ENCODE results near the gene ROBO1. TPM values are rescaled to one million over a fixed set of nuclear protein-coding genes. Genes with fewer than 3 reads are reported as not detected.

ROBO1 gene
- total RNA-seq, 2 donors from 2014 or later = 3.0 to 6.7 TPM

DNA sequence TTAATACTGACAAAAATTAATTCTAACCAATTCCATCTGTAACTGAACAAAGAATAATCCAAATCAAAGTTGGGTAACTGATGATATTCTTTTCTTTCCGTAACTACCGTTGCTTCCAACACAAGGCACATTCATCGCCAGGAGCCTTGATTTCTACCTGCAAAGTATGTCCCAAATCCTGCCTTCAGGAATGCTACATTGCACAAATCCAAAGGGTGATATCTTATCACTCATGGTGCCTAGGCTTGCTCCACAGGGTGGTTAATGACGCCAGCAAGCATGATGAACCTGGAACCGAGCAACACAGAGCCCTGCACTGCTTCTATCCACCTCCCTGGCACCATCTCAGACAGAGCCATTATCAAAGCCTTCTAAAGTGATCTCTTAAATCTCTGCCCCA, 772.7 kb downstream of the ROBO1 start:
- no peak overlapping the region for H3K27ac Mint-ChIP-seq
- no peak for ATAC-seq (replicated peaks in 1 of 2)
- peaks cover 0 to 3% of the 10 kb centered on the region in 2 donors for H3K36me3 Mint-ChIP-seq (ENCODE audit: insufficient read depth in 2 of 2)
- H3K4me3 Mint-ChIP-seq = no peak overlapping the region
- H3K9me3 Mint-ChIP-seq = peaks cover 5 to 17% of the 10 kb centered on the region in 2 donors
- H3K27me3 Mint-ChIP-seq (ENCODE audit: low read depth) = no peaks in the 10 kb centered on the region
- DNase-seq = no peak
- no peaks in the 10 kb centered on the region for H3K4me1 Mint-ChIP-seq (ENCODE audit: low read depth)

DNA sequence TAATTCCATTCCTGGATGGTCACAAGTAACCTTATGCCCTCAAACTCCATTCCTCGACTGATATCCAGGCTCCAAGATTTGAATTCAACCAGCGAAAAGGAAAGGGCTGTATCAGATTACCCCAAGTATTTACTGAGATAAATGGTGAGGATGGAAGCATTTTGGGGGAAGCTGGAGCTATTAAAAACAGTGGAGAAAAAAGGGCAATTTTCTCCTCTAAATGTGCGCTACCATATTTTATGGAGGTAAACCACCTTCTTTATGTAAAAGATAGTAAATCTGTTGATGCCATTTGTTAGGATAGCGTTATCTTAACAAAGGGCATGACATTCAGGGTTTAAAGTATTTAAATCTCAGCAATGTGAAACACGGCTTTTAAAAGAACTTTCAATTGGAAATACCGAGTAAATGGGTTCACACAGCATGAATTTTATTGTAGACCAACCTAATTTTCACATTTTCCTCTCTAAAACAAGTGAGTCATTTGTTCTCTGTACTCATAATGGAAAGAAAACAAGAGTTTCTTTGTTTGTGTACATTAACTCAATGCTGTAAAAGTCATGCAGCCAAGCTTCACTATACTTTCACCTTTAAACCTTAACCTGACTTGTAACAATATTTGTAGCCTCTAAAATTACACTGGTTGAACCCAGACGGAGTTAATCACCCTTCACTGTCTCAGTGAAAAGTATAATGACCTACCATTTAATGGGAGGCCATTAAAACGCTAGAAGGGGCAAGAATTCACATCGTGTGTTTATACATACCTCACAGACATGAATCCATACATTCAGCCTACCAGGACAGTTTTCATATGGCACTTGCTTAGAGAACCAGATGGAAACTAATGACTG, 773.4 kb downstream of the ROBO1 start:
- ATAC-seq (replicated peaks in 1 of 2) (no peak), DNase-seq (no peak)
- Mint-ChIP-seq H3K9me3 (peaks cover 5 to 17% of the 10 kb centered on the region in 2 donors), H3K27ac (no peak overlapping the region), H3K36me3 (ENCODE audit: insufficient read depth in 2 of 2) (peaks cover 0 to 3% of the 10 kb centered on the region in 2 donors), H3K4me1 (ENCODE audit: low read depth) (no peaks in the 10 kb centered on the region), H3K4me3 (no peak overlapping the region), H3K27me3 (ENCODE audit: low read depth) (no peaks in the 10 kb centered on the region)

DNA sequence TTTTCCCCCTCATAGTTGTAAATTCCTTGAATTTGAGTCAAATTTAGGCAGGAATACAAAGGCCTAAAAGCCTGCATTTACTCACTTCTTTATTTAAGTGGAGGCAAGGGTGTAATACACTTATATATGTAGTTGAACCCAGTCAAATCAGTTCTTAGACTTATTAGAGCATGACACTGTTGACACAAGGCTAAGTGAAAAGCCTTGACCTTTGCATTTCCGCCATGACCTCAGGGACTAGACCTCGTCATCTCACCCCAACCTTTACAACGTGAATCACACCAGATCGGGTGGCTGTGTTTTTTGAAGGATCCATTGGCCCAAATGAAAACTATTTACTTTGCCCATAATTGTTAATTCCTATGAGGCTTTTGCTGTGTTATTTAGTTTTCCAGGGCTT, 774.4 kb downstream of the ROBO1 start:
- Mint-ChIP-seq H3K9me3 (peaks cover 5 to 16% of the 10 kb centered on the region in 2 donors), H3K4me1 (ENCODE audit: low read depth) (no peaks in the 10 kb centered on the region), H3K4me3 (no peak overlapping the region), H3K27ac (no peak overlapping the region), H3K36me3 (ENCODE audit: insufficient read depth in 2 of 2) (peaks cover 0 to 3% of the 10 kb centered on the region in 2 donors), H3K27me3 (ENCODE audit: low read depth) (no peaks in the 10 kb centered on the region)
- ATAC-seq (replicated peaks in 1 of 2) = no peak
- DNase-seq = no peak

DNA sequence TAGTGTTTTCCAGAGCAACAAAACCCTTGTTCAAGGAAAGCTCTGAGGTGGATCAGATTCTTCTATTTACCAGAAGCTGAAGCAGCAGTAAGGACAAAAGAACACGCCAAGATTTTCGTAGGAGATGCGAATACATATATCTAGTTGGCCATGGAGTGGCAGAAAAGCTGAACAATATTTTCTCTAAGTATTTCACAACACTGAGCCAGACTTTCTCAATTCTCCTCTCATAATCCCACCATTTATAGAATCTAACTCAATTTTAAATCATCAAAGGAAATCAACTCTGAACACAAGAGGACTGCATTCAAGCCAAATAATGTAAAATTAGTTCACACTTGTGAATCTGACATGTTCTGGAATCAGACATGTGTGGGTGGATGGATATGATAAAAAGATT, 775.0 kb downstream of the ROBO1 start:
- Mint-ChIP-seq H3K4me1 (ENCODE audit: low read depth) (no peaks in the 10 kb centered on the region), H3K27me3 (ENCODE audit: low read depth) (no peaks in the 10 kb centered on the region), H3K36me3 (ENCODE audit: insufficient read depth in 2 of 2) (peaks cover 0 to 3% of the 10 kb centered on the region in 2 donors), H3K4me3 (no peak overlapping the region), H3K27ac (no peak overlapping the region), H3K9me3 (peaks cover 5 to 16% of the 10 kb centered on the region in 2 donors)
- ATAC-seq (replicated peaks in 1 of 2) = no peak
- no peak for DNase-seq

DNA sequence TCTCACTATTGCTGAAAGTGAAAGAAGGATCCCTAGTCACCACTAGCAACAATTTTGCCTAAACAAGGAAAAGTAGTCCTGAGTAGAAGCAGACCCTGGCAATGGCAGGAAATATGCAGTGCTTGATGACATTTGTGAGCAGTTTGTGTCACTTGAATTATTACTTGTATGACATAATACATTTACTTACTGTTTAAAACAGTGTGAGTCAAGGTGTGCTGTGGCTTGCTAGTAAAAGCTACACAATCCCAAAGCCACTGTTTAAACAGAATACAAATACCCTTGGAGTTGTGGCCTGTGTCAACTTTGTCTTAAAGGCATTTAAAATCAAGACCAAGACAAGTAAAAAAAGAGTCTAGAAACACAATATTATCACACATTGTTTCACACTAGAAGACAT, 775.4 kb downstream of the ROBO1 start:
- Mint-ChIP-seq H3K4me3 (no peak overlapping the region), H3K9me3 (peaks cover 5 to 12% of the 10 kb centered on the region in 2 donors), H3K36me3 (ENCODE audit: insufficient read depth in 2 of 2) (peaks cover 0 to 3% of the 10 kb centered on the region in 2 donors), H3K27me3 (ENCODE audit: low read depth) (no peaks in the 10 kb centered on the region), H3K27ac (no peak overlapping the region), H3K4me1 (ENCODE audit: low read depth) (no peaks in the 10 kb centered on the region)
- ATAC-seq (replicated peaks in 1 of 2) = no peak
- no peak for DNase-seq

DNA sequence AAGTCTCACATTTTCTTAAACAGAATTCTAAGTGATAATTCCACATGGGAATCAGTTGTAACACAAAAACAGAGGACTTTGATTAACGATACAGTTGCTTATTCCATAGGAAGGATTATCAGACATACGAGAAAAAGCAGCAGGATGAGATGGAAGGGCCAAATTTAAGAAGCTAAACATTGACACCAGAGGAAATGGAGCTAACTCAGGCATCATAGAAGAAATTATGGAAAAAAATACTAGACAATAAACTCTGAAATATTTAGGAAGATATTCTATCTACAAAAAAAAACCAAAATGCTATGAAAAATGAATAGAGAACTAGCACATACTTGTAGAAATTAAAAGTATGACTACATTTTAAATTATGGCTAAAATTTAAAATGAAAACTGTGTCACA, 776.1 kb downstream of the ROBO1 start:
- H3K4me1 Mint-ChIP-seq (ENCODE audit: low read depth) = no peaks in the 10 kb centered on the region
- peaks cover 0 to 3% of the 10 kb centered on the region in 2 donors for H3K36me3 Mint-ChIP-seq (ENCODE audit: insufficient read depth in 2 of 2)
- DNase-seq (no peak), ATAC-seq (replicated peaks in 1 of 2) (no peak)
- H3K27ac Mint-ChIP-seq = no peak overlapping the region
- H3K4me3 Mint-ChIP-seq = no peak overlapping the region
- no peaks in the 10 kb centered on the region for H3K27me3 Mint-ChIP-seq (ENCODE audit: low read depth)
- H3K9me3 Mint-ChIP-seq = peaks cover 5 to 12% of the 10 kb centered on the region in 2 donors

DNA sequence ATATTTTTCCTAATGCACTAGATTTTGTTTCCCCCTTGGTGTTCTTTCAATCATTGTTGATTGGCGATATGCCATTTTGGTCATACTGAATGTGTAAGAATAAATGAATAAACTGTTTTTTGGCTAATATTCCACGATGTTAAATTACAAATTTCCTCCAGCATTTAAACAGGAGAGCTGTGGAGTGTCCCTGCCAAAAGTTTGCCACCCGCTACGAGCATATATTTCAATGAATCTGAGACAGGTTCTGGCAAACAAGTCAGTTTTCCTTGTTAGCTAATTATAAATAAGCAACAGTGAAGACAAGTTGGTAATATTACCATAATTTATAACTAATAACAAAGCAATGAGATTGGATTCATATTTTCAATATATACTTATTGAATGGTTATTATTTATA, 777.6 kb downstream of the ROBO1 start:
- DNase-seq = no peak
- ATAC-seq (replicated peaks in 1 of 2) = no peak
- no peak overlapping the region for H3K4me3 Mint-ChIP-seq
- H3K9me3 Mint-ChIP-seq = peaks cover 0 to 8% of the 10 kb centered on the region in 2 donors
- H3K4me1 Mint-ChIP-seq (ENCODE audit: low read depth) = no peaks in the 10 kb centered on the region
- no peaks in the 10 kb centered on the region for H3K27me3 Mint-ChIP-seq (ENCODE audit: low read depth)
- H3K36me3 Mint-ChIP-seq (ENCODE audit: insufficient read depth in 2 of 2) = no peaks in the 10 kb centered on the region
- no peak overlapping the region for H3K27ac Mint-ChIP-seq

DNA sequence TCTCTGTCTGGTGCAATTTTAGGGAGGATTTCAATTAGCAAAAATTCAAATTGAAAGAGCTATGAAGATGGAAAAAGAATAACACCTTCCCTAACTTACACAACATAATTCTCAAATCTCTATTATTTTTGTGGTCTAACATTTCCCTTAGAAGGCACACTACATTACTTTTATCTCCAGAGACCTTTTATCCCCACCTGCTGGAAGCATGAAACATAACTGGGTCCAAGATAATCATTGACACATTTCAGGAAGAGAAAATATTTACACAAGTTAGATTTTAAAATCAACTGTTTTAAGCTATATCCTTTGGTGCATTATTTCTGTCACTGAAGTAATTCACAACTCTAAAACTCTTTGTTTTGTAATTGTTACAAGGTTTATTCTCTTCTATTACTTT, 779.5 kb downstream of the ROBO1 start:
- H3K36me3 Mint-ChIP-seq (ENCODE audit: insufficient read depth in 2 of 2) = no peaks in the 10 kb centered on the region
- no peak for ATAC-seq (replicated peaks in 1 of 2)
- peaks cover 1 to 6% of the 10 kb centered on the region in 2 donors for H3K9me3 Mint-ChIP-seq
- no peaks in the 10 kb centered on the region for H3K27me3 Mint-ChIP-seq (ENCODE audit: low read depth)
- DNase-seq = no peak
- H3K4me3 Mint-ChIP-seq = no peak overlapping the region
- H3K27ac Mint-ChIP-seq = no peak overlapping the region
- H3K4me1 Mint-ChIP-seq (ENCODE audit: low read depth) = no peaks in the 10 kb centered on the region

DNA sequence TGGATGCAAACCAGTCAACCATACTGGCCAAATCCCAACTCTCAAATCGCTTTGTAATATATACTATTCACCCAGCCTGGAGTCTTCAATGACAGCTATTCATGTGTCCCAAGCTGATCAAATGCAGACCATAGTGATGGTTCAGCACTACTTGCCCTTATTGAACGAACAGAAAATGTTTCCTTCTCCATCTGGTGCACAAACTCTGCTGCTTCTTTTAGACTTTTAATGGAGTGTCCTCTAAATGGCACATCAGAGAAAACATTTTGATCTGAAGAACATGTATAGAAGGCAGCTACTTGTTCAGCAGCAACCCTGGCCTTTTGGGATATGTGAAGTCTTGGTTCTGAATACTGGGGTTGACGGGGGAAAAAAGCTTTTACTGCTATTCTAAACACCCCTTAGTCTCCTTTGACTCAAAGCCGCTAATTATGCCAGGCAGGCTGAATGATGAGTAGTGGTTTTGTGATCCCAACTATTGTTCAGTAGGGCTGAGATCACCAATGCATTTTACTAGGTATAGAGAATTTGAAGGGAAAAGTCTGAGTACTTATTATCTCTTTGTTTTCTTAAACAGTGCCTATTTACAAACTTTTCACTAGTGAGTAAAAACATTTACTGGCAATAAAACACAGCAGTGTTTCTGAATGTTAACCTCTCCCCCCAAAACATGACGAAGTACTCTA, 781.2 kb downstream of the ROBO1 start:
- ATAC-seq (replicated peaks in 1 of 2) (no peak), DNase-seq (no peak)
- no peak overlapping the region for H3K4me3 Mint-ChIP-seq
- H3K4me1 Mint-ChIP-seq (ENCODE audit: low read depth) = no peaks in the 10 kb centered on the region
- H3K36me3 Mint-ChIP-seq (ENCODE audit: insufficient read depth in 2 of 2) = no peaks in the 10 kb centered on the region
- no peak overlapping the region for H3K27ac Mint-ChIP-seq
- no peaks in the 10 kb centered on the region for H3K27me3 Mint-ChIP-seq (ENCODE audit: low read depth)
- H3K9me3 Mint-ChIP-seq = peaks cover 5 to 8% of the 10 kb centered on the region in 2 donors

DNA sequence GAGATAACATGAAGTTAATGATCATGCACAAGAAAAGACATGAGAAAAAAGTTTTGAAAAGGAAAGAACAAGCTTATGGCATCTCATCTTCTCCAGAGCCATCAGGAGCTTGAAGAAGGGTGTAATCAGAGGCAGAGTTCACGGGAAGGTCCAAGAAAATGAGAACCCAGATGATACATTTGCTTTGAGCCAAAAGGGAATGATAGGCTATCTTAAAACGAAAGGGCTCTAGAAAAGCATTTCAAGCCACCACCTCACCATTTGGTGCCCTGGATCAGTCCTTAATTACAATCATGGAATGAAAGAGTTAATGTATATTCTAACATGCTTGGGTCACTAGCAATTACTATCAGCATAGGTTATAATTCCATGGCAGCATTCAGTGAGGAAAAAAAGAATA, 781.8 kb downstream of the ROBO1 start:
- no peaks in the 10 kb centered on the region for H3K36me3 Mint-ChIP-seq (ENCODE audit: insufficient read depth in 2 of 2)
- H3K4me1 Mint-ChIP-seq (ENCODE audit: low read depth) = no peaks in the 10 kb centered on the region
- no peaks in the 10 kb centered on the region for H3K27me3 Mint-ChIP-seq (ENCODE audit: low read depth)

DNA sequence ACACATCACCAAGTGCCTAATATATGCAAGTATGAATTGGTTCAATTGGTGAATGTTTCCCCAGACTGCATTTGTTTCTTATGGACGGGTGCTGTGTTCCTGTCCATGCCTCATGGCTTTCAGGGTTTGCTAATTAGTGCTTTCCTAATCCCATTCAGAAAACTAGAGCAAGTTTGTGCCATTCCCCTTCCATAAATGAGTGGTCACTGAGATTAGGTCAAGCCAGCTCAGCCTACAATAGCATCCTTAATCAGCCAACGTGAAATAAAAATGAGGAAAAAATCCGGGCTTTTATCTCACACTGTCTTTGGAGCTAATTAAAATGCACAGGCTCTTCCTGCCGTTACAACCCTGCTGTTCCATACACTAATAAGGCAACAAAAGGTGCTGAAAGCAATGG, 788.8 kb downstream of the ROBO1 start:
- H3K36me3 Mint-ChIP-seq (ENCODE audit: insufficient read depth in 2 of 2) = peaks cover 0 to 2% of the 10 kb centered on the region in 2 donors
- no peaks in the 10 kb centered on the region for H3K27me3 Mint-ChIP-seq (ENCODE audit: low read depth)
- no peak overlapping the region for H3K27ac Mint-ChIP-seq
- peaks cover 3 to 4% of the 10 kb centered on the region in 2 donors for H3K9me3 Mint-ChIP-seq
- H3K4me1 Mint-ChIP-seq (ENCODE audit: low read depth) = no peaks in the 10 kb centered on the region
- H3K4me3 Mint-ChIP-seq = no peak overlapping the region
- DNase-seq (no peak), ATAC-seq (replicated peaks in 1 of 2) (no peak)

More for the DNA sequence above, 781.8 kb downstream of the ROBO1 start:
- no peak for DNase-seq
- ATAC-seq (replicated peaks in 1 of 2) = no peak
- H3K4me3 Mint-ChIP-seq = no peak overlapping the region
- no peak overlapping the region for H3K27ac Mint-ChIP-seq
- peaks cover 5 to 8% of the 10 kb centered on the region in 2 donors for H3K9me3 Mint-ChIP-seq

DNA sequence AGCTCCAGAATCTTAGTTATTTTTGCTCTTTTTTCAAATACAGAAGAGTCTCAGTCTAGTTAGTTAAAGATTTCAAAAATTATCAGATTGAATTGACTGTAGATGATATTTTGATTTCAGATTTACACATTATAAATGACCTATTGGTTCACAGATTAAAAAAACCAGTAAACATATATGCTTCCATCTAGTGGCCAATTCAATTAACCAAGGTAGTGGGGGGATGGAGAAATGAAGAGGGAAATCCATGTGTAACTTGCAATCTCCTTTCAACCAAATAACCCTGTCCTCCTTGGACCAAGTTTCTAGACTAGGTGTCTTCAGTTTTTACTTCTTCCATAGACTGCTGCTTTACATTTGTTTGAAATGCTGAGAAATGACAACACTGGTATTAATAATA, 789.8 kb downstream of the ROBO1 start:
- DNase-seq = no peak
- Mint-ChIP-seq H3K27ac (no peak overlapping the region), H3K36me3 (ENCODE audit: insufficient read depth in 2 of 2) (peaks cover 0 to 2% of the 10 kb centered on the region in 2 donors), H3K27me3 (ENCODE audit: low read depth) (no peaks in the 10 kb centered on the region), H3K9me3 (peaks cover 4 to 5% of the 10 kb centered on the region in 2 donors), H3K4me3 (no peak overlapping the region), H3K4me1 (ENCODE audit: low read depth) (no peaks in the 10 kb centered on the region)
- ATAC-seq (replicated peaks in 1 of 2) = no peak

DNA sequence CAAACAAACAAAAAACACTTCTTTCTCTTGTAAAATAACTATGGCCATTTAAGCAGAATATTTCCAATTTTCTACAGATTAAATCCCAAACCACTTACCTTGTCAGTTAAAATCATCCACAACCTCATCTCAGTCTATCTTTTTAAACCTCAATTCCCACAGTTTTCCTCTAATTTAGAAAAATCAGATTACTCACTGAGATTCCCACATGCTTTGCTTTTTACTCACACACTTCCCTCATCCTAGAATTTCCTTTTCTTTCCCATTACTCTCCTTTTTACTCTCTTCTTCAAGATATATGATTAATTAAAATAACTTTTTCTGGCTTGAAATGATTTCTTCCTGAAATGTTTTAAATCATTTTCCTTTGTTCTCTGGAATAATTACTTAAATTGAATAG, 790.7 kb downstream of the ROBO1 start:
- H3K27me3 Mint-ChIP-seq (ENCODE audit: low read depth) = no peaks in the 10 kb centered on the region
- peaks cover 0 to 2% of the 10 kb centered on the region in 2 donors for H3K36me3 Mint-ChIP-seq (ENCODE audit: insufficient read depth in 2 of 2)
- ATAC-seq (replicated peaks in 1 of 2) = no peak

More for the DNA sequence above, 790.7 kb downstream of the ROBO1 start:
- no peak overlapping the region for H3K27ac Mint-ChIP-seq
- no peaks in the 10 kb centered on the region for H3K4me1 Mint-ChIP-seq (ENCODE audit: low read depth)
- H3K4me3 Mint-ChIP-seq = no peak overlapping the region
- peaks cover 3% of the 10 kb centered on the region in 2 donors for H3K9me3 Mint-ChIP-seq
- DNase-seq = no peak

All from activated T-cell treated with anti-CD3 and anti-CD28 coated beads, Interleukin-2, amount 50 U/mL, for 72 hours (primary cell).